ENCODE data around the gene MYOZ2. TPM values are rescaled to one million over a fixed set of nuclear protein-coding genes. Genes with fewer than 3 reads are reported as not detected.

MYOZ2 gene
- total and polyA plus RNA-seq, 2 of the 13 experiments (the other 11 are each of a cell fraction or from before 2014, with no cell fraction given) = 0.03 TPM; not detected in 1

GRCh38 chr4:119097282-119097900 lies 38.2 kb upstream of the MYOZ2 start:
- H2AFZ ChIP-seq (ENCODE audit: low read length) = no peak overlapping the region
- H4K20me1 ChIP-seq (ENCODE audit: insufficient read depth, low read length) = no peaks in the 10 kb centered on the region
- H3K27ac ChIP-seq (ENCODE audit: extremely low read length, insufficient read depth, low read length) = no peak overlapping the region
- intact Hi-C loops (cut with micrococcal nuclease; ENCODE audit: unreplicated experiment) = no loop called here
- peaks cover 16% of the 10 kb centered on the region for H3K4me1 ChIP-seq (ENCODE audit: insufficient read depth, low read length)
- BruUV-seq (replicated peaks) = no TSS peak
- H3K9me3 ChIP-seq (ENCODE audit: low read length) = no peaks in the 10 kb centered on the region
- H3K9ac ChIP-seq (ENCODE audit: insufficient read depth, low read depth, low read length) = no peak overlapping the region
- ChIA-PET POLR2A (no interaction called here), CTCF (ENCODE audit: low intra/inter-chr PET ratio, low total read pairs) (no interaction called here)
- FAIRE-seq (no peak), ATAC-seq (no peak), DNase-seq (ENCODE audit: low spot score) (no peak)
- H3K27me3 ChIP-seq (ENCODE audit: control insufficient read depth in 1 of 2, insufficient read depth in 2 of 2, low read length in 2 of 2) = no peaks in the 10 kb centered on the region
- no peaks in the 10 kb centered on the region for H3K79me2 ChIP-seq (ENCODE audit: insufficient read depth, low read length)
- no peak overlapping the region for H3K4me3 ChIP-seq (replicated peaks in 1 of 3; ENCODE audit: insufficient read depth in 1 of 3, low read depth in 2 of 3, low read length in 3 of 3)
- no peak overlapping the region for H3K4me2 ChIP-seq (ENCODE audit: low read depth, low read length)
- H3K36me3 ChIP-seq (replicated peaks in 1 of 2; ENCODE audit: control insufficient read depth in 1 of 2, insufficient read depth in 2 of 2, low read length in 2 of 2) = no peaks in the 10 kb centered on the region
- 52% methylated on average over 2 of the region's 2 CpGs for WGBS (ENCODE audit: low lambda C conversion rate)
- in situ Hi-C loops (cut with HindIII; ENCODE audit: extremely low pct_ligation_motif_present, low pct_unique_long_range_greater_than_20kb) = no loop called here
- TF ChIP-seq NR1H2 (CRISPR knock-in tag; IDR thresholded peaks at IDR 0.05; ENCODE audit: borderline replicate concordance, low read depth) (no peak), ZFP36 (IDR thresholded peaks at IDR 0.05; ENCODE audit: borderline replicate concordance, low read depth, low read length, partially characterized antibody) (no peak), KAT7 (CRISPR knock-in tag; IDR thresholded peaks at IDR 0.05; ENCODE audit: borderline replicate concordance) (no peak), SSRP1 (CRISPR knock-in tag; IDR thresholded peaks at IDR 0.05) (no peak), ZNF367 (CRISPR knock-in tag; IDR thresholded peaks at IDR 0.05; ENCODE audit: borderline replicate concordance) (no peak), ZNF10 (CRISPR knock-in tag; IDR thresholded peaks at IDR 0.05; ENCODE audit: borderline replicate concordance, low read depth) (no peak), ZBTB8A (CRISPR knock-in tag; IDR thresholded peaks at IDR 0.05; ENCODE audit: borderline replicate concordance, low read depth) (no peak), ZNF503 (CRISPR knock-in tag; IDR thresholded peaks at IDR 0.05) (no peak), TFDP2 (CRISPR knock-in tag; IDR thresholded peaks at IDR 0.05) (no peak), ZBTB43 (CRISPR knock-in tag; conservative IDR thresholded peaks at IDR 0.05) (no peak), ZNF281 (CRISPR knock-in tag; IDR thresholded peaks at IDR 0.05; ENCODE audit: borderline replicate concordance) (no peak), THYN1 (CRISPR knock-in tag; IDR thresholded peaks at IDR 0.05; ENCODE audit: borderline replicate concordance, low read depth) (no peak), PCBP1 (IDR thresholded peaks at IDR 0.05; ENCODE audit: borderline replicate concordance, low read depth, low read length) (no peak), MTF2 (CRISPR knock-in tag; IDR thresholded peaks at IDR 0.05; ENCODE audit: borderline replicate concordance) (no peak), GATAD2A (CRISPR knock-in tag; IDR thresholded peaks at IDR 0.05) (no peak), PPARG (CRISPR knock-in tag; conservative IDR thresholded peaks at IDR 0.05) (no peak)

All from HepG2 (cell line).